ENCODE results near the gene MAGED2. TPM values are rescaled to one million over a fixed set of nuclear protein-coding genes. Genes with fewer than 3 reads are reported as not detected.

The MAGED2 gene
- total RNA-seq, 4 donors from 2014 or later: 64.4 to 78.0 (median 70.0) TPM

DNA sequence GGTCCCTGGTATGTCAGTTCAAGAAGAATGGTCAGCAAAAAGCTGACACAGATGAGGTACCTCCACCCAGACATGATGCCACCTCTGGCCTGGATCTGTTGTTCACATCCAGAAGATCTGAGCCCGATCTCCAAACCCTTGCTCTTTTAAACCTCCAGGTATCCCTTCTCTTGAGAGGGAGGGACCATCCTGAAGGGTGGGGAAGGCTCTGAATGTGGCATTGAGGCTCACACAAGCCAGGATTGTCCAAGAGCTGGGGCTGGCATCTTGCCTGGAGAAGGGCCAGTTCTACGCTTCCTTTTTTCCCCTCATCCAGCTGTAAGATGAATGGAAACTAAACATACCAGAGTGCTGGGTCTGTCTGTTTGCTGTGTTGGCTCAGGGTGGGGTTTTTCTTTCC, 9.4 kb upstream of the MAGED2 start, which contains the start of gene ITIH6:
Gene ITIH6 (minus strand): TSS at position 119 of the 400 bp plus-strand sequence. CDS start 45 bp downstream, at position 74.
- DNase-seq (ENCODE audit: low spot score in 2 of 2): no peak
- TF ChIP-seq, protein P1, sequence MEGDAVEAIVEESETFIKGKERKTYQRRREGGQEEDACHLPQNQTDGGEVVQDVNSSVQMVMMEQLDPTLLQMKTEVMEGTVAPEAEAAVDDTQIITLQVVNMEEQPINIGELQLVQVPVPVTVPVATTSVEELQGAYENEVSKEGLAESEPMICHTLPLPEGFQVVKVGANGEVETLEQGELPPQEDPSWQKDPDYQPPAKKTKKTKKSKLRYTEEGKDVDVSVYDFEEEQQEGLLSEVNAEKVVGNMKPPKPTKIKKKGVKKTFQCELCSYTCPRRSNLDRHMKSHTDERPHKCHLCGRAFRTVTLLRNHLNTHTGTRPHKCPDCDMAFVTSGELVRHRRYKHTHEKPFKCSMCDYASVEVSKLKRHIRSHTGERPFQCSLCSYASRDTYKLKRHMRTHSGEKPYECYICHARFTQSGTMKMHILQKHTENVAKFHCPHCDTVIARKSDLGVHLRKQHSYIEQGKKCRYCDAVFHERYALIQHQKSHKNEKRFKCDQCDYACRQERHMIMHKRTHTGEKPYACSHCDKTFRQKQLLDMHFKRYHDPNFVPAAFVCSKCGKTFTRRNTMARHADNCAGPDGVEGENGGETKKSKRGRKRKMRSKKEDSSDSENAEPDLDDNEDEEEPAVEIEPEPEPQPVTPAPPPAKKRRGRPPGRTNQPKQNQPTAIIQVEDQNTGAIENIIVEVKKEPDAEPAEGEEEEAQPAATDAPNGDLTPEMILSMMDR (IDR thresholded peaks at IDR 0.05): no peak
- no peak for TF ChIP-seq POLR2AphosphoS5 (IDR thresholded peaks at IDR 0.05)
- no peak for TF ChIP-seq POLR2A (IDR thresholded peaks at IDR 0.05)
- no peak for TF ChIP-seq EP300 (IDR thresholded peaks at IDR 0.05)
- no peaks in the 10 kb centered on the region for H3K36me3 ChIP-seq
- no peaks in the 10 kb centered on the region for H3K9me3 ChIP-seq
- no peaks in the 10 kb centered on the region for H3K27me3 ChIP-seq
- 75% methylated on average over 2 of the region's 2 CpGs for WGBS
- no peaks in the 10 kb centered on the region for H3K4me1 ChIP-seq
- no peak within 1 kb of the TSS for H3K27ac ChIP-seq
- no peak within 1 kb of the TSS for H3K4me3 ChIP-seq

DNA sequence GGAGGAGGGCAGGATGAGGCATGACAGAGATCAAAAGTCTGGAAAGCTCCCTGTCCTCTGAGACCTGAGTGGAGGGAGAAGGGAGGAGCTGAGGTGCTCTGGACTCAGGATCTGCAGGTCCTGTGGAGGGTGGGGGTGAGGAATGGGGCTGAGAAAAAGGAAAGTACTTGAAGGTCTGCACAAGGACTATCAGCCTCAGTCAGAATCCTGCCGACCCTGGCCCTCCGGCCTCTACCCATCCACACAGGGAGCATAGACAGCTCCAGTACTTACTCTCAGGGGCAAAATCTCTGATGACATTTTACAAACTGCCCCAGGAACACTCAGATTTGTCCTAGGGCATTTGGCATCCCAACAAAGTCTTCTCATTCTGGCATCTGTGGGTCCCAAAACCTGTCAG, 8.5 kb upstream of the MAGED2 start:
- H3K4me1 ChIP-seq: no peaks in the 10 kb centered on the region
- 75% methylated on average over 2 of the region's 2 CpGs for WGBS
- H3K4me3 ChIP-seq: no peak overlapping the region
- H3K27me3 ChIP-seq: no peaks in the 10 kb centered on the region
- DNase-seq (ENCODE audit: low spot score in 2 of 2): no peak
- no peak for TF ChIP-seq EP300 (IDR thresholded peaks at IDR 0.05)
- no peak for TF ChIP-seq POLR2A (IDR thresholded peaks at IDR 0.05)
- TF ChIP-seq, protein P1 (IDR thresholded peaks at IDR 0.05): no peak
- no peak for TF ChIP-seq POLR2AphosphoS5 (IDR thresholded peaks at IDR 0.05)
- no peak overlapping the region for H3K27ac ChIP-seq
- no peaks in the 10 kb centered on the region for H3K9me3 ChIP-seq
- H3K36me3 ChIP-seq: no peaks in the 10 kb centered on the region

DNA sequence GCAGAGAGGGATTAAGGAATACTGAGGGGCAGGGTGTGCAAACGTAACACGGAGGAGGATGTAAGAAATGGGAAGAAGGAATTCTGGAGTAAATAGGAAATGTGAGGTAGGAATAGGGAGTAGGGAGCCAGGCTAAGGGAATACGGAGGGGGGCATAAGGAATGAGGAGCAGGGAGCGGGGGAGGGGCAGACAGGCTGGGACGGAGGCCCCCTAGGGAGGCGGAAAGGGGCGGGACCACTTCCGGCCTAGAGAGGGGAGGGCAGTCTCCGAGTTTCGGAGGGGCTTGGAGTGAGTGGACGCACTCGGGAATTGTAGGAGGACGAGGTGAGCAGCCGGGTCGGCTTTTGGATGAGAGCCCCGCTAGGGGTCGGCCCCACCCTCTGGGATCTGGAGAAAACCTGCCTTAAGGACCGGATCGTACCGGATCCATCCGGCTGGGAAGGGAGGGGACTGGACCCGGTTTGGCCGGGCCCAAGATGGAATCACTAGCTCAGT, 612 bp downstream of the MAGED2 start:
- H3K9me3 ChIP-seq: no peaks in the 10 kb centered on the region
- TF ChIP-seq POLR2A (IDR thresholded peaks at IDR 0.05) (no peak), POLR2AphosphoS5 (IDR thresholded peaks at IDR 0.05) (no peak), EP300 (IDR thresholded peaks at IDR 0.05) (no peak)
- 30% methylated on average over 23 of the region's 23 CpGs for WGBS
- H3K4me3 ChIP-seq: peak overlapping the region; percentile 72
- H3K36me3 ChIP-seq: peaks cover 26% of the 10 kb centered on the region
- peak; percentile 78 to 79 for DNase-seq (ENCODE audit: low spot score in 2 of 2)
- H3K27me3 ChIP-seq: no peaks in the 10 kb centered on the region
- peak overlapping the region; percentile 84 for H3K27ac ChIP-seq
- H3K4me1 ChIP-seq: peaks cover 21% of the 10 kb centered on the region

DNA sequence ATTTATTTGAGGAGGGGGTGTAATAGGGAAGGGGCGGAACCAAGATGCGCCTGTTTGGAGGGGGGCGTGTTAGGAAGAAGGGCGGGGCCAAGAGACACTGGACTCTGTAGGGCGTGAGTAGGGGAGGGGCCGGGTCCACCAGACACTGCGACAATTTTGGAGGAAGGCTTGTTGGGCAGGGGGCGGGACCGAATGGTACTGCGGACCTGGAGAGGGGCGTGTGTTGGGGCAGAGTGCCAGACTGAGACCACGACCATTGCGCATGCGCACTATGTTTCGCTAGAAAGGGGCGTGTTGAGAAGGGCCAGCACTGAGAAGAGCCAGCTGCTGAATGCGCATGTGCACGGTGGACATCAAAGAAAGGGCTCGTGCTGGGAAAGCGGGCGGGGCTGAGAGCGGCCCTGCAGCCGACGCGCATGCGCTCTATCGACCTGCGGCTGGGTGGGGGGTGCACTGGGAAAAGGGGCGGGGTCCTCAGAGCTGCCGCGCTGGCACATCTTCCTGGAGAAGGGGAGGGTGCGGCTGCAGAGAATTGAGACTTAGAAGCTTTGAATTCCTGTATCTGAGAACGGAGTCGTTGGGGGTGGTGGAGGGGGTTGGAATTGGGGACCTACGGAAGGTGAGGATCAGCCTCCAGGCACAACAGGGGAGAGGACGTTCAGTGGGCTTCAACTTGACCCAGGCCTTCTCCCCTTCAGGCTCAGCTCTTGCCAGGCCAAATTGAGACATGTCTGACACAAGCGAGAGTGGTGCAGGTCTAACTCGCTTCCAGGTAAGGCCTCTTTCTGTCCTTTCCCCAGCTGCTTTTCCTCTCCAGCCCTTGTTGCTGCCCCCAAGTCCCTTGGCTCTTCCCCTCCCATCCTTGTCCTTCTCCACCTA, 1.3 kb downstream of the MAGED2 start:
- 32% methylated on average over 38 of the region's 38 CpGs for WGBS
- peak overlapping the region; percentile 84 for H3K27ac ChIP-seq
- TF ChIP-seq POLR2A (IDR thresholded peaks at IDR 0.05) (no peak), POLR2AphosphoS5 (IDR thresholded peaks at IDR 0.05) (no peak), EP300 (IDR thresholded peaks at IDR 0.05) (no peak)
- TF ChIP-seq, protein P1 (IDR thresholded peaks at IDR 0.05): no peak
- no peaks in the 10 kb centered on the region for H3K27me3 ChIP-seq
- H3K9me3 ChIP-seq: no peaks in the 10 kb centered on the region
- peak overlapping the region; percentile 72 for H3K4me3 ChIP-seq
- peak; percentile 92 to 94 for DNase-seq (ENCODE audit: low spot score in 2 of 2)
- peaks cover 31% of the 10 kb centered on the region for H3K36me3 ChIP-seq
- peaks cover 21% of the 10 kb centered on the region for H3K4me1 ChIP-seq

DNA sequence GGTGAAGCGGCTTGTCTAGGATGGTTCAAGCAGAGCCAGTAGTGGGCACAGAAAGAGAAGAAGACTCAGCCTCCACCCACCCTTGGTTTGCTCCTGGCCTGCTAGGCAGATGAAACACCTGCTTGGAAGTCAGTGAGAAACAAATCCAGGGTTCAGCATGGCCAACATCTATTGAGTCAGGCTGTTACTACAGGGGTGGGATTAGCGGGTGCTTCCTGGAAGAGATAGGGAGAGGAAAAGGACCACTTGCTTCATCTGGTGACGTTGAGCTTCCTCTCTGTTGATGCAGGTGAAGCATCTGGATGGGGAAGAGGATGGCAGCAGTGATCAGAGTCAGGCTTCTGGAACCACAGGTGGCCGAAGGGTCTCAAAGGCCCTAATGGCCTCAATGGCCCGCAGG, 3.0 kb downstream of the MAGED2 start:
- Histone ChIP-seq H3K4me3 (no peak overlapping the region), H3K36me3 (peaks cover 48% of the 10 kb centered on the region)
- DNase-seq (ENCODE audit: low spot score in 2 of 2): no peak

DNA sequence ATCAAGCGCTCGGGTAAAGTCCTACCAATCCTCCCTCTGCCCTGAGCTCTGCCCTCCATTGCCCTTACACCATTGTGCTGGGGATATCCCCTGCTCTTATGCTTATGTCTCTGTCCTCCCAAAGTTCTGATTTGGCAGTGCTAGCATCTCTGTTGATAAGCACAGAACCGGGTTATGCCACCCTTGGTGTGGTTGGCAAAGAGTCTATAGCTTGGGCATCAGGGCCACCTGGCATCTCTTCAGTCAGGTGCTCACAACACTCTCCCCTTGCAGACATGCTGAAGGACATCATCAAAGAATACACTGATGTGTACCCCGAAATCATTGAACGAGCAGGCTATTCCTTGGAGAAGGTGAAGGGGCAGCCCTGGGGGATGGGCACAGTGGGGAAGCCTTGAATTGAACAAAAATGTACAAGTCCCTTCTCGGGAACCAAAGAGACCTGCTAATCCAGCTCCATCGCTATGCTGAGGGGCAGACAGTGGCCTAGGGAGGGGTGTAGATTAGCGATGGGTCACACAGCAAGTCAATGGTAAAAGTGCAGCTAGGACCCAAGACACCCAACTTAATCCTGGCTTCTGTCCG, 3.8 kb downstream of the MAGED2 start:
- H3K27ac ChIP-seq: no peak overlapping the region
- TF ChIP-seq, protein P1 (IDR thresholded peaks at IDR 0.05): no peak
- no peaks in the 10 kb centered on the region for H3K9me3 ChIP-seq
- H3K4me1 ChIP-seq: peaks cover 21% of the 10 kb centered on the region
- H3K27me3 ChIP-seq: no peaks in the 10 kb centered on the region
- H3K4me3 ChIP-seq: no peak overlapping the region
- peaks cover 54% of the 10 kb centered on the region for H3K36me3 ChIP-seq
- DNase-seq (ENCODE audit: low spot score in 2 of 2): no peak
- WGBS: 81% methylated on average over 9 of the region's 9 CpGs

More for the DNA sequence above, 3.0 kb downstream of the MAGED2 start:
- no peak overlapping the region for H3K27ac ChIP-seq
- no peak for TF ChIP-seq POLR2AphosphoS5 (IDR thresholded peaks at IDR 0.05)
- H3K9me3 ChIP-seq: no peaks in the 10 kb centered on the region
- peaks cover 21% of the 10 kb centered on the region for H3K4me1 ChIP-seq
- no peaks in the 10 kb centered on the region for H3K27me3 ChIP-seq
- WGBS: 75% methylated on average over 3 of the region's 5 CpGs

Data from suprapubic skin (tissue), 4 donors.